Measurements from ENCODE around the gene RAP1A. TPM values are rescaled to one million over a fixed set of nuclear protein-coding genes. Genes with fewer than 3 reads are reported as not detected.

The RAP1A gene
- 100 to 1,000 TPM; 252 to 256 TPM for total RNA-seq
- polyA plus RNA-seq = 60.8 TPM

- DNase-seq = peak; percentile 86 to 96 (median 93)
- Histone ChIP-seq H3K4me3 (ENCODE audit: low read length) (peak within 1 kb of the TSS; percentile 95), H3K27ac (ENCODE audit: low read depth, low read length) (peak within 1 kb of the TSS; percentile 73), H3K27me3 (ENCODE audit: insufficient read depth, low read length, poor library complexity, severe bottlenecking) (no peaks in the 10 kb centered on the region), H3K36me3 (ENCODE audit: insufficient read depth, low read length) (no peaks in the 10 kb centered on the region), H3K9me3 (ENCODE audit: low read length) (no peaks in the 10 kb centered on the region), H3K4me1 (ENCODE audit: insufficient read depth, low read length) (peaks cover 78% of the 10 kb centered on the region)
- ChIA-PET POLR2A (interaction anchor here (0.5 to 2.2 kb wide), 12 partner anchors 8 to 112 kb away, joined by 3 to 22 read pairs (median 4); no protein-coding TSS in a partner anchor), CTCF (interaction anchor here (1.0 to 7.2 kb wide), 7 partner anchors 10 to 111 kb away, joined by 3 to 42 read pairs (median 4); no protein-coding TSS in a partner anchor)
- Mint-ChIP-seq H3K36me3 (peaks cover 0 to 22% (median 5%) of the 10 kb centered on the region in 3 donors), H3K27ac (peak within 1 kb of the TSS; percentile 91 to 99 (median 96)), H3K4me3 (peak within 1 kb of the TSS; percentile 95 to 100 (median 98)), H3K9me3 (no peaks in the 10 kb centered on the region), H3K27me3 (no peaks in the 10 kb centered on the region), H3K4me1 (peaks cover 72 to 82% (median 75%) of the 10 kb centered on the region in 3 donors)
Observed at GRCh38 chr1:111619635-111620440, at the start of gene RAP1A. Gene RAP1A (plus strand): TSS chr1:111619789. CDS start chr1:111691361, 71,572 bp downstream.

- Mint-ChIP-seq H3K27ac (no peak overlapping the region), H3K9me3 (no peaks in the 10 kb centered on the region), H3K27me3 (no peaks in the 10 kb centered on the region), H3K4me3 (no peak overlapping the region), H3K36me3 (peaks cover 0 to 4% (median 0%) of the 10 kb centered on the region in 3 donors), H3K4me1 (peaks cover 6 to 14% (median 7%) of the 10 kb centered on the region in 3 donors)
- H3K9me3 ChIP-seq (ENCODE audit: low read length) = no peaks in the 10 kb centered on the region
- H3K4me3 ChIP-seq (ENCODE audit: low read length) = no peak overlapping the region
- no peaks in the 10 kb centered on the region for H3K27me3 ChIP-seq (ENCODE audit: insufficient read depth, low read length, poor library complexity, severe bottlenecking)
- ChIA-PET POLR2A (no interaction called here), CTCF (interaction anchor here (1.1 kb wide), 1 partner anchor 10 kb away, joined by 3 read pairs; no protein-coding TSS in a partner anchor)
- H3K36me3 ChIP-seq (ENCODE audit: insufficient read depth, low read length) = no peaks in the 10 kb centered on the region
- H3K27ac ChIP-seq (ENCODE audit: low read depth, low read length) = no peak overlapping the region
- DNase-seq = no peak
- no peaks in the 10 kb centered on the region for H3K4me1 ChIP-seq (ENCODE audit: insufficient read depth, low read length)
Observed at GRCh38 chr1:111569913-111570312, 49.7 kb upstream of the RAP1A start.

GRCh38 chr1:111570781-111571181 is 48.8 kb upstream of the RAP1A start:
- H3K4me3 Mint-ChIP-seq = no peak overlapping the region
- CTCF ChIA-PET = interaction anchor here (0.8 to 2.2 kb wide), 9 partner anchors 8 to 117 kb away, joined by 3 to 8 read pairs (median 5); no protein-coding TSS in a partner anchor
- no peaks in the 10 kb centered on the region for H3K9me3 Mint-ChIP-seq
- DNase-seq = peak; percentile 8 to 66 (median 19)
- peaks cover 0 to 4% (median 0%) of the 10 kb centered on the region in 3 donors for H3K36me3 Mint-ChIP-seq
- no peak overlapping the region for H3K4me3 ChIP-seq (ENCODE audit: low read length)
- no peaks in the 10 kb centered on the region for H3K36me3 ChIP-seq (ENCODE audit: insufficient read depth, low read length)
- no peaks in the 10 kb centered on the region for H3K27me3 ChIP-seq (ENCODE audit: insufficient read depth, low read length, poor library complexity, severe bottlenecking)
- peak overlapping the region in 1 of 8 donors; percentile 15 for H3K27ac Mint-ChIP-seq
- H3K4me1 Mint-ChIP-seq = peaks cover 6 to 14% (median 7%) of the 10 kb centered on the region in 3 donors
- POLR2A ChIA-PET = interaction anchor here (0.5 kb wide), 1 partner anchor 22 kb away, joined by 4 read pairs; no protein-coding TSS in a partner anchor
- no peaks in the 10 kb centered on the region for H3K4me1 ChIP-seq (ENCODE audit: insufficient read depth, low read length)
- no peak overlapping the region for H3K27ac ChIP-seq (ENCODE audit: low read depth, low read length)
- no peaks in the 10 kb centered on the region for H3K27me3 Mint-ChIP-seq
- H3K9me3 ChIP-seq (ENCODE audit: low read length) = no peaks in the 10 kb centered on the region

GRCh38 chr1:111571239-111571638 is 48.4 kb upstream of the RAP1A start:
- Mint-ChIP-seq H3K4me3 (no peak overlapping the region), H3K9me3 (no peaks in the 10 kb centered on the region), H3K4me1 (peaks cover 6 to 14% (median 7%) of the 10 kb centered on the region in 3 donors), H3K27ac (no peak overlapping the region), H3K36me3 (no peaks in the 10 kb centered on the region), H3K27me3 (no peaks in the 10 kb centered on the region)
- Histone ChIP-seq H3K27ac (ENCODE audit: low read depth, low read length) (no peak overlapping the region), H3K9me3 (ENCODE audit: low read length) (no peaks in the 10 kb centered on the region), H3K4me1 (ENCODE audit: insufficient read depth, low read length) (no peaks in the 10 kb centered on the region), H3K36me3 (ENCODE audit: insufficient read depth, low read length) (no peaks in the 10 kb centered on the region), H3K4me3 (ENCODE audit: low read length) (no peak overlapping the region), H3K27me3 (ENCODE audit: insufficient read depth, low read length, poor library complexity, severe bottlenecking) (no peaks in the 10 kb centered on the region)
- no peak for DNase-seq
- POLR2A ChIA-PET = no interaction called here
- CTCF ChIA-PET = interaction anchor here (0.8 to 2.2 kb wide), 9 partner anchors 8 to 117 kb away, joined by 3 to 8 read pairs (median 5); no protein-coding TSS in a partner anchor

GRCh38 chr1:111571987-111572386 is 47.6 kb upstream of the RAP1A start:
- H3K27me3 ChIP-seq (ENCODE audit: insufficient read depth, low read length, poor library complexity, severe bottlenecking) = no peaks in the 10 kb centered on the region
- peaks cover 6 to 14% (median 7%) of the 10 kb centered on the region in 3 donors for H3K4me1 Mint-ChIP-seq
- H3K4me3 ChIP-seq (ENCODE audit: low read length) = no peak overlapping the region
- no peaks in the 10 kb centered on the region for H3K27me3 Mint-ChIP-seq
- no peak for DNase-seq
- CTCF ChIA-PET = interaction anchor here (0.9 to 2.2 kb wide), 8 partner anchors 10 to 116 kb away, joined by 3 to 8 read pairs (median 4); no protein-coding TSS in a partner anchor
- no peak overlapping the region for H3K27ac ChIP-seq (ENCODE audit: low read depth, low read length)
- H3K36me3 Mint-ChIP-seq = no peaks in the 10 kb centered on the region
- H3K36me3 ChIP-seq (ENCODE audit: insufficient read depth, low read length) = no peaks in the 10 kb centered on the region
- H3K9me3 Mint-ChIP-seq = no peaks in the 10 kb centered on the region
- no peaks in the 10 kb centered on the region for H3K4me1 ChIP-seq (ENCODE audit: insufficient read depth, low read length)
- H3K4me3 Mint-ChIP-seq = no peak overlapping the region
- POLR2A ChIA-PET = interaction anchor here (0.6 to 1.0 kb wide), 2 partner anchors 21 to 32 kb away, joined by 3 to 5 read pairs; no protein-coding TSS in a partner anchor
- H3K27ac Mint-ChIP-seq = peak overlapping the region in 2 of 8 donors; percentile 12 to 88
- no peaks in the 10 kb centered on the region for H3K9me3 ChIP-seq (ENCODE audit: low read length)

- Mint-ChIP-seq H3K4me3 (no peak overlapping the region), H3K27me3 (no peaks in the 10 kb centered on the region), H3K36me3 (no peaks in the 10 kb centered on the region), H3K9me3 (no peaks in the 10 kb centered on the region), H3K27ac (peak overlapping the region in 1 of 8 donors; percentile 48), H3K4me1 (peaks cover under 1 to 4% (median 2%) of the 10 kb centered on the region in 3 donors)
- Histone ChIP-seq H3K36me3 (ENCODE audit: insufficient read depth, low read length) (no peaks in the 10 kb centered on the region), H3K9me3 (ENCODE audit: low read length) (no peaks in the 10 kb centered on the region), H3K27ac (ENCODE audit: low read depth, low read length) (no peak overlapping the region), H3K4me3 (ENCODE audit: low read length) (no peak overlapping the region), H3K27me3 (ENCODE audit: insufficient read depth, low read length, poor library complexity, severe bottlenecking) (no peaks in the 10 kb centered on the region), H3K4me1 (ENCODE audit: insufficient read depth, low read length) (no peaks in the 10 kb centered on the region)
- POLR2A ChIA-PET = no interaction called here
- CTCF ChIA-PET = no interaction called here
- DNase-seq = no peak
Observed at GRCh38 chr1:111576547-111576946, 43.0 kb upstream of the RAP1A start.

- Histone ChIP-seq H3K27ac (ENCODE audit: low read depth, low read length) (no peak overlapping the region), H3K27me3 (ENCODE audit: insufficient read depth, low read length, poor library complexity, severe bottlenecking) (no peaks in the 10 kb centered on the region), H3K4me1 (ENCODE audit: insufficient read depth, low read length) (peaks cover 8% of the 10 kb centered on the region), H3K4me3 (ENCODE audit: low read length) (no peak overlapping the region), H3K36me3 (ENCODE audit: insufficient read depth, low read length) (no peaks in the 10 kb centered on the region), H3K9me3 (ENCODE audit: low read length) (no peaks in the 10 kb centered on the region)
- no peaks in the 10 kb centered on the region for H3K9me3 Mint-ChIP-seq
- H3K4me1 Mint-ChIP-seq = peaks cover 12 to 14% (median 14%) of the 10 kb centered on the region in 3 donors
- ChIA-PET POLR2A (no interaction called here), CTCF (no interaction called here)
- H3K27ac Mint-ChIP-seq = no peak overlapping the region
- no peak for DNase-seq
- no peaks in the 10 kb centered on the region for H3K36me3 Mint-ChIP-seq
- no peak overlapping the region for H3K4me3 Mint-ChIP-seq
- no peaks in the 10 kb centered on the region for H3K27me3 Mint-ChIP-seq
Observed at GRCh38 chr1:111577814-111578213, 41.8 kb upstream of the RAP1A start.

- no peaks in the 10 kb centered on the region for H3K9me3 Mint-ChIP-seq
- Histone ChIP-seq H3K9me3 (ENCODE audit: low read length) (no peaks in the 10 kb centered on the region), H3K27ac (ENCODE audit: low read depth, low read length) (no peak overlapping the region), H3K27me3 (ENCODE audit: insufficient read depth, low read length, poor library complexity, severe bottlenecking) (no peaks in the 10 kb centered on the region), H3K4me1 (ENCODE audit: insufficient read depth, low read length) (peaks cover 12% of the 10 kb centered on the region), H3K36me3 (ENCODE audit: insufficient read depth, low read length) (no peaks in the 10 kb centered on the region), H3K4me3 (ENCODE audit: low read length) (no peak overlapping the region)
- peak overlapping the region in 2 of 8 donors; percentile 35 to 54 for H3K27ac Mint-ChIP-seq
- ChIA-PET POLR2A (no interaction called here), CTCF (interaction anchor here (1.8 to 2.2 kb wide), 2 partner anchors 10 to 73 kb away, joined by 7 to 13 read pairs; no protein-coding TSS in a partner anchor)
- no peaks in the 10 kb centered on the region for H3K36me3 Mint-ChIP-seq
- no peaks in the 10 kb centered on the region for H3K27me3 Mint-ChIP-seq
- H3K4me3 Mint-ChIP-seq = peak overlapping the region in 1 of 7 donors; percentile 18
- peaks cover 14 to 23% (median 16%) of the 10 kb centered on the region in 3 donors for H3K4me1 Mint-ChIP-seq
- DNase-seq = no peak
Observed at GRCh38 chr1:111581166-111581565, 38.4 kb upstream of the RAP1A start.
